OCI-LY1 (cell line): ENCODE measurements around the gene CDV3.

ENCODE experiments used
- EZH2 ChIP-seq: fragments of 200-600 bp; sonication (generic), shearing (Covaris generic); IDR thresholded peaks from 2 replicates; pipeline ENCODE4 v1.8.0; 2017; ENCODE audit warnings: borderline replicate concordance, mixed run types, mild to moderate bottlenecking, antibody characterized with exemption, low read length, moderate library complexity, mixed read lengths
- TF ChIP-seq, protein P1 (sequence below): fragments of 200-600 bp; sonication (generic), shearing (Covaris generic); IDR thresholded peaks from 2 replicates; pipeline ENCODE4 v1.5.1; 2017; ENCODE audit warnings: mild to moderate bottlenecking, antibody characterized with exemption, low read length, moderate library complexity, mixed read lengths

DNA sequence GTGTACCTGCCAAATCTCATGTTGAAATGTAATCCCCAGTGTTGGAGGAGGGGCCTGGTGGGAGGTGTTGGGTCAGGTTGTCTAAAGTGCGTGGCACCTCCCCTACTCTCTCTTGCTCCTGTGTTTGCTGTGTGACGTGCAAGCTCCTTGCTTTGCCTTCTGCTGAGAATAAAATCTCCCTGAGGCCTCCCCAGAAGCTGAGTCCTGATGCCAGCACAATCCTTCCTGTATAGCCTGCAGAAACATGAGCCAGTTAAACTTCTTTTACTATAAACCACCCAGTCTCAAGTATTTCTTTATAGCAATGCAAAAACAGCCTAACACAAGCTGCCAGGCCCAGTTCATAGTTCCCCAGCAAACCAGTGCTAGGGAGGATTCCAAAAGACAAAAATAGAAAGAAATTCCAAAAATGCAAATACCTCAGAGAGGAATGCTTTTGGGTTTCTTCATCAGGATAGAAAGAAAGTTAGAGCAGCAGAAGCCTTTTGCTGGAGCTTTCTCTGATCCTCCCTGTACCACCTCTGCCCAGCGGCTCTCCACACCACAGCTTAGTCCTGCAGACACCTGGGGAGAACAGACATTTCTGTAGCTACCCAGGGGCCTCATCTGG lies 25.9 kb upstream of the CDV3 start:
- TF ChIP-seq, protein P1, sequence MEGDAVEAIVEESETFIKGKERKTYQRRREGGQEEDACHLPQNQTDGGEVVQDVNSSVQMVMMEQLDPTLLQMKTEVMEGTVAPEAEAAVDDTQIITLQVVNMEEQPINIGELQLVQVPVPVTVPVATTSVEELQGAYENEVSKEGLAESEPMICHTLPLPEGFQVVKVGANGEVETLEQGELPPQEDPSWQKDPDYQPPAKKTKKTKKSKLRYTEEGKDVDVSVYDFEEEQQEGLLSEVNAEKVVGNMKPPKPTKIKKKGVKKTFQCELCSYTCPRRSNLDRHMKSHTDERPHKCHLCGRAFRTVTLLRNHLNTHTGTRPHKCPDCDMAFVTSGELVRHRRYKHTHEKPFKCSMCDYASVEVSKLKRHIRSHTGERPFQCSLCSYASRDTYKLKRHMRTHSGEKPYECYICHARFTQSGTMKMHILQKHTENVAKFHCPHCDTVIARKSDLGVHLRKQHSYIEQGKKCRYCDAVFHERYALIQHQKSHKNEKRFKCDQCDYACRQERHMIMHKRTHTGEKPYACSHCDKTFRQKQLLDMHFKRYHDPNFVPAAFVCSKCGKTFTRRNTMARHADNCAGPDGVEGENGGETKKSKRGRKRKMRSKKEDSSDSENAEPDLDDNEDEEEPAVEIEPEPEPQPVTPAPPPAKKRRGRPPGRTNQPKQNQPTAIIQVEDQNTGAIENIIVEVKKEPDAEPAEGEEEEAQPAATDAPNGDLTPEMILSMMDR: no peak
- TF ChIP-seq EZH2: no peak
